VCaP (cell line): Measurements from ENCODE around the gene FAM25A.

Source experiments
- H3K27ac ChIP-seq: fragments of 450-650 bp; 2 replicates; pipeline ENCODE4 v1.5.1; 2017
- TF ChIP-seq, protein P1 (sequence below): fragments of 450-650 bp; conservative IDR thresholded peaks from 2 replicates; pipeline ENCODE4 v1.5.1; 2017; ENCODE audit warnings: mild to moderate bottlenecking, moderate library complexity

FAM25A gene

GRCh38 chr10:87060280-87060928 is 40.3 kb downstream of the FAM25A start:
- H3K27ac ChIP-seq: peak overlapping the region; percentile 16; the same call in 1 of the 2 replicates
- TF ChIP-seq, protein P1, sequence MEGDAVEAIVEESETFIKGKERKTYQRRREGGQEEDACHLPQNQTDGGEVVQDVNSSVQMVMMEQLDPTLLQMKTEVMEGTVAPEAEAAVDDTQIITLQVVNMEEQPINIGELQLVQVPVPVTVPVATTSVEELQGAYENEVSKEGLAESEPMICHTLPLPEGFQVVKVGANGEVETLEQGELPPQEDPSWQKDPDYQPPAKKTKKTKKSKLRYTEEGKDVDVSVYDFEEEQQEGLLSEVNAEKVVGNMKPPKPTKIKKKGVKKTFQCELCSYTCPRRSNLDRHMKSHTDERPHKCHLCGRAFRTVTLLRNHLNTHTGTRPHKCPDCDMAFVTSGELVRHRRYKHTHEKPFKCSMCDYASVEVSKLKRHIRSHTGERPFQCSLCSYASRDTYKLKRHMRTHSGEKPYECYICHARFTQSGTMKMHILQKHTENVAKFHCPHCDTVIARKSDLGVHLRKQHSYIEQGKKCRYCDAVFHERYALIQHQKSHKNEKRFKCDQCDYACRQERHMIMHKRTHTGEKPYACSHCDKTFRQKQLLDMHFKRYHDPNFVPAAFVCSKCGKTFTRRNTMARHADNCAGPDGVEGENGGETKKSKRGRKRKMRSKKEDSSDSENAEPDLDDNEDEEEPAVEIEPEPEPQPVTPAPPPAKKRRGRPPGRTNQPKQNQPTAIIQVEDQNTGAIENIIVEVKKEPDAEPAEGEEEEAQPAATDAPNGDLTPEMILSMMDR: no peak

DNA sequence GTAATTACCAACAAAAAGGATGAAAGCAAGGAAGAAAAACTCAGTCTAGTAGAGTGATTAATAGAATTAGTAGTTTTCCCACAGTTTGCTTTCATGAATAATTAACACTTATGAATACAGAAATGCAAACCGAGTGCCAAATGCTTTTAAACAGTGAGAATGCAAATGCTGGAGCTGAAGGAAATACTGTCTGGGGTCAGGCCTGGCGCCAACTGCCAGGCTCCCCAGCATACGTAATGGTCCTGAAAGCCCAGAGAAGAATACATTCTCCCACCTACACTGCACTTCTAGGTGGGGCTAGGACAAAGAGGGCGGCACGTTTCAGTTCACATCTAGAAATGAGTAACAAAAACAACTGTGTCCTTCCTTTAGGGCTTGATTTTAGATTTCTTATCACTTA is 44.6 kb downstream of the FAM25A start:
- no peak overlapping the region for H3K27ac ChIP-seq
- TF ChIP-seq, protein P1: no peak

GRCh38 chr10:87066178-87066577 is 46.1 kb downstream of the FAM25A start:
- TF ChIP-seq, protein P1: no peak
- no peak overlapping the region for H3K27ac ChIP-seq

- no peak overlapping the region for H3K27ac ChIP-seq
- TF ChIP-seq, protein P1: no peak
Measured at GRCh38 chr10:87066865-87067264, 46.8 kb downstream of the FAM25A start.

DNA sequence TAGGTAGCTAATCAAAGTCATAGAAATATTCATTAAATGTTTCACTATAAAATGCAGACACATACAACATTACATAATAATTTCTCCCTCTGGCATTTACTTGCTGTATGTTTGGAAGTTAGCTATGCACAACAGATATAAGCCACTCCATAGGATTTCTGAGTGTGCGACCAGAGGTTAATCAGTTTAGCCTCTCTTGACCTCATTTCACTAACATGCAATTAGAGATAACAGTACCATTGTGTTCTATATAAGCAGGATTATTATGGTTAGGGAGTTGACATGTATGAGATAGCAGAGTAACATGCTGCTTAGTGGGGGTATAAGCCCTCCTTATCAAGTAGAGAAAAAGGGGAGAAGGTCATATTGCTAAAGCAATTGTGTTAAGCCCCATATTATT is 48.2 kb downstream of the FAM25A start:
- TF ChIP-seq, protein P1: no peak
- H3K27ac ChIP-seq: no peak overlapping the region

- TF ChIP-seq, protein P1: no peak
- H3K27ac ChIP-seq: peak overlapping the region; percentile 4; the same call in 1 of the 2 replicates
Measured at GRCh38 chr10:87072449-87072848, 52.4 kb downstream of the FAM25A start.
